HG03108 (cell line): ENCODE results near the gene FXYD1.
A peak's percentile ranks its signal among the peaks of the same experiment; 100 is the strongest.
"Not testable (repeated sequence)": the region's sequence is repeated elsewhere in the genome, so short reads cannot be mapped to it uniquely, and the experiment has no call there.

Source experiments
- ATAC-seq: cut with Tn5 transposase; IDR thresholded peaks from one replicate; pipeline ENCODE4 v1.9.1; 2021; ENCODE audit warnings: moderate library complexity; ENCODE audit not compliant: unreplicated experiment

Gene FXYD1

DNA sequence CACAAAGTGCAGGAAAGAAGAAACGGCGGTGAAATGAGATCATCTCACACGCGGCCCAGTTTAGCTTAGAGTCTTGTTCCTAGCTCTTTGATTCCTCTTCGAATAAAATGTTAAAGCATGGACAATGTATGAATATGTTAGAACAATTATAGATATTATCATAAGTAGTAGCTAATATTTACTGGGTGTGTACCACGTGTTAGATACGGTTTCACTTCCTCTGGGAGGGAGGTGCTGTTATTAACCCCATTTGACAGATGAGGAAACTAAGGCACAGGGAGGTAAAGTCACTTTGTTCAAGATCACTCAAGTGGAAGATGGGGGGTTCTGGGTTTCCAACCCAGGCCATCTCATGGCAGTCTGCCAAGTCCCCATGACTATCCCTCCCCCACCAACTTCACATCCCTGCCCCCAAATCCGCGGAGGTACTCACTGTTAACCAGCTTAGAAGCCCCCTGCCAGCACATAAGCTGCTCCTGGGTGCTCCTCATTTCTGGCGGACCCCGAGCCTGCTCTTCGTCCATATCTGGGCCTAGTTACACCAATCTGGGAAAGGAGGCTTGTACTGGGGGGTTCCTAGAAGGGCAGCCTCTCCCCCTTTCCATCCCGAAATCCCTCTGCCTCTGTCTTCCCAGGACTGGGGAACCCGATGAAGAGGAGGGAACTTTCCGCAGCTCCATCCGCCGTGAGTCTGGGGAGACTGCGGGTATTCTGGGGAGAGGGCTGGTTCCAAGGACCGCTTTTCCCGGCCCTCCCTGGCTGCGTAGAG lies 3.4 kb downstream of the FXYD1 start:
- ATAC-seq, result no peak

DNA sequence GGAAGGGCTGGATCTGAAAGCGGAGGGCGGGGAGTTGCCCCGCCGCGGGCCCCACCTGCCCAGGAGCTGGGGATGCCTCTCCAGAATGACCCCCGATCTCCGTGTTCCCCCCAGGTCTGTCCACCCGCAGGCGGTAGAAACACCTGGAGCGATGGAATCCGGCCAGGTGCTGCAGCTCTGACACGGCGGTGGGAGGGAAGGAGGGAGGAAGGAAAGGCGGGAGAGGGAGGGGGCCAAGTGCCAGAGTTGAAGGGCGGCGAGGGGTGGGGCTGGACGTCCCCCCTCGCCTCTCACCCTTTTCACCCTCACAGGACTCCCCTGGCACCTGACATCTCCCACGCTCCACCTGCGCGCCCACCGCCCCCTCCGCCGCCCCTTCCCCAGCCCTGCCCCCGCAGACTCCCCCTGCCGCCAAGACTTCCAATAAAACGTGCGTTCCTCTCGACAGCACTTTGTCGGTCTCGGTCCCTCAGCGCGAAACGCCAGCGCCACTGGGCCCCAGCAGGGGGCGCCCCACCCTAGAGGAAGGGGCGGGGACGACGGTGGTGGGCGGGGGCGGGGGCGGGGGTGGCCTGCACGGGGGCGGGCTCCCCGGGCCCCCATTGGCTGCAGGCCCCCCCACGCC lies 4.1 kb downstream of the FXYD1 start:
- ATAC-seq, result no peak

DNA sequence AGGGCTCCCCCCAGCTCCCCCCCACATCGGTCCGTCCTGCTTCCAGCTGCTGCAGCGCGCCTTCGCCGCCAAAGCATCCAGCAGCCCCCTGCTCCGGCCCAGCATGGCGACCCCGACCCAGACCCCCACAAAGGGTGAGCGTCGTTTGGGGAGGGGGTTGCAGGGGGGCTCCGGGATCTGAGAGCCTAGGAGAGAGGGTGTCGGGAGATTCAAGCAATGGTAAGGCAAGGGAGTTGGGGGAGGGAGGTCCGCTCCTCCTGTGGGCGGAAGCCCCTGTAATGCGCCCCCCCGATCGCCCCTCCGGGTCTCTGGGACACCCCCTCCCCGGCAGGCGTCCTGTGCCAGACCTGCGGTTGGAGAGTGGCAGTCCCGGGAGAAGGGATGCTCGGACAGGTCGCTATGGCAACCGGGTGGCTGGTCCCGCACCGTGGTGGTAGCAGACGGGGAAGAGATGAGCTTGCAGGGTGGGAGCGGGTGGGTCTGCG lies 4.6 kb downstream of the FXYD1 start, which contains the start of gene FXYD7:
TSS of gene FXYD7 (plus strand) at position 25 of the 485 bp plus-strand sequence. CDS start at position 104, 79 bp downstream.
- no peak for ATAC-seq

DNA sequence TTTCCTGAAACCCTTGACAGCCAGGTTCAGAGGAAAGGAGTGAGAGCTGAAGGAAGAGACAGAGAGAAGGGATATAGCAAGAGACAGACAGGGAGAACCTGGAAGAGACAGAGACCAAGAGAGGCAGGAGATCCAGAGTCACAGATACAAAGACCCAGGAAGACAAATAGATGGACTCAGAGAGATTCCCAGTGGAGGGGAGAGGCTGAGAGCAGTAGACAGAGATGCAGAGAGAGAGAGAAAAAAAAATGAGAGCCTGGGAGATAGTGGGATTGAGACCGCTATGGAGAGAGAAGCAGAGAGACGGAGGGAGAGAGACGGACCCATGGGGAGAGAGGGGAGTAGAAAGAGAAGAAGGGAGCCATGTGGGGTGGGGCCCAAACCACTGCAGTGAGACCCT lies 5.2 kb downstream of the FXYD1 start:
- ATAC-seq, result no peak

DNA sequence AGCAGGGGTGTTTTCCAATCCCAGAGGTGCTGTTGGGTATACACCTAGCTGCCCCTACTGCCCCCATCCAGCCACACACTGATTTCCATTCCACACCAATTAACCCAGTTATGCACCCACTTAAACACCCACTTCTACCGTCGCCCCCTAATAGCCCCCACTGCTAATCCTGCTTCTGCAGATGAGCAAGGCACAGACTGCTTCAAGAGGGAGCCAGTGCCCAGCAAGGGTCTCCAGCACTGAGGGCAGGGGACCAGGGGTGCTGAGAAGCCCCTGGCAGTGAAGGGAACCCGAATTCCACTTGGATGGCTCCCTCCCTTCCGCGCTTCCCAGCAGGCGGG lies 5.6 kb downstream of the FXYD1 start:
- no peak for ATAC-seq

DNA sequence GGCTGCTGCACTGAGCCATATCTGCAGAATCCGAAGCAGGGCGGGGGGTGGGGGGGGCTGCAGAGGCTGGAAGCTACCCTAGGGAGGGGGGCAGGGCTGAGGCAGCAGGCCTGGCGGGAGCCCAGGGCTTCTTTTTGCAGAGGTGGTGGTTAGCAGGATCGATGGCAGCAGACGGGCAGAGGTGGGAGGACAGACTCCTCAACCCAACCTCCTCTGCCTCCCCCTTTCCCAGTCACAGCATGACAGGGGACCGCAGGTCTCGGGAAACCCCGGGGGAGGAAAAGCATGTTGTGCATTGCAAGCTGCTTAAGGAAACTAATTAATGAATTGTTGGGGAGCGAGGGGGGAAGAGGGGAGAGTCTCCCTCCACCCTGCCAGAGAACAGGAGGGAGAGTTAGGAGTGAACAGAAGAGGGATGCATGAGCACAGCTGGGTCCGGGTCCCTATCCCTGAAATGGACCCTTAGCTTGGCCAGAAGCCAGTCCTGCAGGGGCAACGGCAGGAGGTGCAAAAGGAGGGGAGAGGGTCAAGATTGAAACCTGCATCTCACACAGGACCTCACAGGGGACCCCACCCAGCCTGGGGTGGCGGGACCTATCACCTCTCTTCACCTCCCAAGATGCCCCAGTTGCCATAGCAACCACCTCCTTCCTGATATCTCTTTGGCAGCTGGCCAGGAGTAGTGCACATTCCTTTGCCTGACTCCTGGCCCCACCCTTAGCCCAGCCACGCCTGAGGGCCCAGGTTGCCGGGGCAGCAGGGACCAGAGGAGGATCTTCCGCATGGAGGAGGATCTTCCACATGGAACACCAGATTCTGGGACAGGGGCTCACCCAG lies 6.2 kb downstream of the FXYD1 start:
- ATAC-seq, result no peak

DNA sequence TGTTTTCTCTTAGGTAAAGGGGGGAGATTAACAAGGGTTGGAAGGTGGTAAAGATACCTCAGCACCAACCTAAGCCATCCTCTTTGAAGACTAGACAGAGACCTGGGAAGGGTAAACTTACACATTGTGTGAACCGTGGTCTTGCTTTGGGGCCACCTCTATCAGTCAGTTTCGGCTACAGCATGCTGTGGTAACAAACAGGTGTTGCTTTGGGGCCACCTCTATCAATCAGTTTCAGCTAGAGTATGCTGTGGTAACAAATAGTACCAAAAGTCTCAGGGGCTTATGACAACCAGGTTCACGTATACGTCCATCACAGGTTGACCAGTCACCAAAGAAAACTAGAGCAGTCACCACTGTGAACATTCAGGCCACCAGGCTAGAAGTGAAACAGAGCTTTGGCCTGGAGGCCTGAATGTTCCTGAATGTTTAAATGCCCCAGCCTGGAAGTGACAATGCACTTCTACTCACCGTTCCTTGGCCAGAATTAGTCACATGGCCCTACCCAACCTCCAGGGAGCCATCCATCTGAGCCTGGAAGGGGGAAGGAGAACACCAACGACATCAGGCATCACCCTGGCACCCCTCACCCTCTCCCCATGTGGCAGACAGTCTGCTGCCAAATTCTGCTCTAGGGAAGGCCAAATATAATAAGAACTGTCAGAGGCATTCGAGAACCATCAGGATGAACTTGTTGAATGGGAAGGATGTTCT lies 8.3 kb downstream of the FXYD1 start:
- ATAC-seq, result no peak

DNA sequence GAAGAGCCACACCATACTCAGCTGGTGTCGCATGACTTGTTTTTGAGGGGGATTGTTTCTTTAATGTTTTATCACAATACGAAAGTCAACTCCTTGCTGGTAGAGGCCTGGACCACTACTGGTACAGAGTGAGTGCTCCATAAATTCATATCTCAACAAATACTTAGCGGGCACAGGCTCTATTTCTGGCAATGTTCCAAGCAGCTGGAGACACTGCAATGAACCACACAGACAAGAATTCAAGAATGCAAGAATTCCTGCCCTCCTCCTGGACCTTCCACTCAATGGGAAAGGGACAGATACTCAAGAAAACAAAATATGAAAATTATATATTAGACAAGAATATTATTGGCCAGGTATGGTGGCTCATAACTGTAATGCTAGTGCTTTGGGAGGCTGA lies 10.8 kb downstream of the FXYD1 start:
- no peak for ATAC-seq

DNA sequence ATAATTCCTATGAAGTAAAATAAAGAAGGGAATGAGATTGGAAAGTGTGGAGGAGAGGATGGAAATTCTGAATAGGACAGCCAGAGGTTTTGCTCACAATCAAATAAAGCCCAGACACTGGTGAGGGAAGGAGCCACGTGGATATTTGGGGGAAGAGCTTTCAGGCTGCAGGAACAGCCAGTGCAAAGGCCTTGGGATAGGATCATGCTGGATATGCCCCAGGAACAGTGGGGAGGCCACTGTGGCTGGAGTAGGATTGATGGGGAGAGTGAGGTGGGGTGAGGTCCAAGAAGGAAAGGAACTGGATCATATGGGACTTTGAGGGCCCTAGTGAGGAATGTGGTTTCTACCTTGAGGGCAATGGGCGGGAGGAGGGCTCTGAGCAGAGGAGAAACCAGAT lies 11.8 kb downstream of the FXYD1 start:
- ATAC-seq, result no peak

DNA sequence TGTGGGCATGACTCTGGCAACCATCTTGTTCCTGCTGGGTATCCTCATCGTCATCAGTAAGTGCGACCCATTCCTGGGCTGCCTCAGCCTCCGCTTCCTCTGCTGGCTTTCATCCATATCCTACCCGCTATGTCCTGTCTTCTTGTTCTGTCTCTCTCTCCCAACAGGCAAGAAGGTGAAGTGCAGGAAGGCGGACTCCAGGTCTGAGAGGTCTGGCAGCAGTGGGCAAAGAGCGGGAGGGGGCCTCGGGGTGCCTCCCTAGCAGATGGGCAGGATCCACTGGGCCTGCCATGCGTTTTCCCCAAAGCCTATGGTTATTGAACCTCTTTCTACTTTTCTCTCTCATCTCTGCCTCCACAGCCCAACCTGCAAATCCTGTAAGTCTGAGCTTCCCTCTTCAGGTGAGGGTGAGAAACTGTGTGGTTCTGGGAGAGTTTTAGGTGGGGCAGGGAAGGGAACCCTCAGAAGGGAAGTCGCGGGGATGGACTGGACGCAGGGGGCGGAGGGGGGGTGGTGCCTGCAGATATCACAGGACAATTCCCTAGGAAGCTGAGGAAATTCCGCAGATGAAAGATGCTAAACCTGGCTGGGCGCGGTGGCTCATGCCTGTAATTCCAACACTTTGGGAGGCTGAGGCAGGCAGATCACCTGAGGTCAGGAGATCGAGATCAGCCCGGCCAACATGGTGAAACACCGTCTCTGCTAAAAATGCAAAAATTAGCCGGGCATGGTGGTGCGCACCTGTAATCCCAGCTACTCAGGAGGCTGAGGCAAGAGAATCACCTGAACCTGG lies 12.8 kb downstream of the FXYD1 start:
- no peak for ATAC-seq

DNA sequence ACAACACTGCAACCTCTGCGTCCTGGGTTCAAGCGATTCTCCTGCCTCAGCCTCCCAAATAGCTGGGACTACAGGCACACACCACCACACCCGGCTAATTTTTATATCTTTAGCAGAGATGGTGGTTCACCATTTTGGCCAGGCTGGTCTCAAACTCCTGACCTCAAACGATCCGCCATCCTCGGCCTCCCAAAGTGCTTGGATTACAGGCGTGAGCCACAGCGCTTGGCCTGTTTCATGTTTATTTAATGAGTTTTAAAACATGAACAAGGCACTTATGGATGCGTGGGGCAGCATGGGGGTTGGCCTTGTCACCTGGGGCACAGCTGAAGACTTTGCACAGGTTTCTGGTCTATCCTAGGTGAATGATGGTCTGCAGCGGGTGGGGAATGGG lies 14.5 kb downstream of the FXYD1 start:
- not testable (repeated sequence) for ATAC-seq

DNA sequence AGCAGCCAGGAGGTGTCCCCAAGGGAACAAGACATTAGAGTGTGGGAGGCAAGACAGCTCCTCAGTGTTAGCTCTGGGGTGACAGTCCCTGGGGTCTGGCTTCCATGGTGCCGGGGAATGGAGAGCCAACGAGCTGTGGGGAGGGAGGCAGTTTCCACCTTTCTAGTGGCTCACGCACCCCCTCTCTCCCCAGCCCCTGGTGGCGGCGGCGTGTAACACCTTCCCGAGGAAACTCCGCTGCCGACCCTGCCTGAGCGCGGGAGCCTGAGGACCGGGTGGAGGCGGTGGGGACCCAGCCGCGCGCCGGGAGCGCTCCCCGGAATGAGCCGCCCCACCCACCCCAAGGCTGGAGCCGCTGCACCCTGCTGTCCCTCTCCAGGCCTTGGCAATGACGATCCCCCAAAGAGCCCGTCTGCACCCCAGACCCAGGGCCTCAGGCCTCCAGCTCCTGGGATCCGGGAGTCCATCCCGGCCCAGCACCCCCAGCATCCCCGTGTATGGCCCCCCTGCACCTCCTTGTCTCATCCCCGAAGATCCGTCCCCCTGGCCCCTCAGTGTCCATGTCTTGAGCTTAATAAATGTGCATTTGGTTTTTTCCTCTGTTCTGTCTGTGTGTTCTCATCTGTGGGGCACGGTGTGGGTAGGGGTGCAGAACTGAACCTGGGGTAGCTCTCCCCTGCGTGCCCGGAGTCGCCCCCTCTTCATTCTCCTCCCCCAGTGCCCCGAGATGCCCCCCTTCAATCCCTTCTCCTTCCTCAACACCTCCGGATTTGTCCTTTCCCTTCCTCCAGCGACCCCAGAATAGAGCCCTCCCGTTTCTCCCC lies 15.3 kb downstream of the FXYD1 start:
- ATAC-seq, result no peak

DNA sequence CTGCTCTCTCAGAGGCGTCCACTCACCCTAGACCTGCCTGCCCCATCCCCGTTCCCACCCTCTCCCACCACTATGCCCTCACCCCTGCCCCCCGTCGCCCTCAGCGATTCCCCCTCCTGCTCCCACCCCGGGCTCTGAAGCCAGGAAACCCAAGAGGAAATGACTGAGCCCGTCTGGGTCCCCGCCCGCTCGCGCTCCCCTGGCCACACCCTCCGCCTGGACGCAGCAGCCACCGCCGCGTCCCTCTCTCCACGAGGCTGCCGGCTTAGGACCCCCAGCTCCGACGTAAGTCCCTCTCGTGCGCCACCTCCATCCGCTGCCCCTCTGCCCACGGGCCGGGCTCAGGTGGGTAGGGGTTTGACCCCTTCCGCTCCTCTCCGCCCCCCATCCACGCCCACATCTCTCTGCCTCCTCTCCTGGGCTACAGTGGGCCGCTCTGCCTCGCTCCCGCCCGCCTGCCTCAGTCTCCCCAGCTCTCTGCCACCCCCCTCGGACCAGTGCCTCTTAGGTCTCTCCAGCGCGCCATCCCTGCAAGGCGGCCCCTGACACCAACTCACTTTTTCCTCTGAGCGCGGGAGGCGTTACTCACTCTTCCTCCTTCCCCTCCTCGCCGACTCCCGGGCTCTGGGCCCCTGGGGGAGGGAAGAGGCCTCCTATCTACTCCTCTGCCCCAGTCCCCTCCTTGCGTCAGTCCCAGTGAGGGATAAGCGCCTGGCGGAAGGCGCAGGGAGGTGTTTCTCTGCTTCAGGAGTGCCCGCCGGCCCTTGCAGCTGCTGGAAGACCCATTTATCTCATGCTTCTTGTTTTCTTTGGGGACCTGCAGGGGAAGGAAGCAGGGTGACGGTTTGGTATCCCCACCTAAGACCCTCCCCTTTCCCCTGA lies 16.1 kb downstream of the FXYD1 start, which contains the start of gene FXYD5:
TSS of gene FXYD5 (plus strand) at position 211 of the 882 bp plus-strand sequence. CDS start 816 bp downstream, outside the sequence.
- ATAC-seq, result peak; percentile 41

DNA sequence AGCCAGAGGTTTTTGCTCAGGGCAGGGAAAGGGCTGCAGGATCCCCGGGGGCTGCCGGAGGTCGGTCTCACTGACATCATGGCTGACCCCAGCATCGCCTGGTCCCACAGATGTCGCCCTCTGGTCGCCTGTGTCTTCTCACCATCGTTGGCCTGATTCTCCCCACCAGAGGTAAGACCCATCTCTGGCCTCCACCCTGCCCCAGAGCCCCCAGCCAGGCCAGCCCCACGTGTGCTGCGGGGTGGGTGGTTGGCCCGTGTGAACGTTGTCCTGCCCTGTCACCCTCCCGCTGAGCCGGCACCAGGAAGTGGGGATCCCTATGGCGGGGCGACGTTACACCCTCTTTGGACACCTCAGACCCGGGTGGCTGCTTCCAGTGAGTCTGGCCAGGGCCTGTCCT lies 16.8 kb downstream of the FXYD1 start:
- peak; percentile 18 for ATAC-seq

DNA sequence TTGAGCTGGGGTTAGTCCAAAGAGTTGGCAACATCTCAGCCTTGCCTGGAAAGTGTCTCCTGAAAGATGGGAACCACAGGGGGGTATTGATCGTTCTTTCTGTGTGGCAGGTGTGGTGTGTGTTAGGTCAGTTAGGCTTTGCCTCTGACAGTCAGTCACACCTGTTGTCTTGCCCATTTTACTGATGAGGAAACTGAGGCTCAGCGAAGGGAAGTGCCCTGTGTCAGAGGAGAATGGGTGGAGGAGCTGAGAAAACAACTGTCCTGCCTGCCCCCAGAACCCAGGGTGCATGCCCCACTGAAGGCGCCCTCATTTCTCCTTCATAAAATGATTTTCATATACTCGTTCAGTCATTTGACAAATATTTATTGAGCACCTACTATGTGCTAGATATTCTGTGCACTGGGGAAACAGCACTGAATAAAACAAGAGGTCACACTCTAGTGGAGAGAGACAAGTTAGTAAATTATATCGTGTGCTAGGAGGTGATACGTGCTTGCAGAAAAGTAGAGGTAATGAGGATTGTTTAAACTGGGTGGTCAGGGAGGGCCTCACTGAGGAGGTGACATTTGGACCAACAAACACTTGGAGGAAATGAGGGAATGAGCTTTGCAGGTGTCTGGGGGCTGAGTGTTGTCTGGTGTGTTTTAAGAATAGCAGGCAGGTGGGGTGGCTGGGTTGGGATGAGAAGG lies 17.5 kb downstream of the FXYD1 start:
- ATAC-seq, result no peak

DNA sequence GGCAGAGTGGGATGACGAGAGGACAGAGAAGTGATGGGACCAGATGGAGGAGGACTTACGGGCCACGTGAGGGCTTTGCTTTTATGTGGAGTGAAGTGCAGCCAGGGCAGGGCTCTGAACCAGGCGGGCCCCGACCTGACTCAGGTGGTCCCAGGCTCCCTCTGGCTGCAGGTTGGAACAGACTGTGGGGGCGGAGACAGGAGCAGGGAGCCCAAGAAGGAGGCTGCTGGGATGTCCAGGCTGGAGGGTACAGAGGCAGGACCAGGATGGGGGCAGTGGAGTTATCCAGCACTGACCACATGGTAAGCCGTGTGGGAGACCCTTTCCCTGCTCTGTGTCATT lies 18.0 kb downstream of the FXYD1 start:
- no peak for ATAC-seq

DNA sequence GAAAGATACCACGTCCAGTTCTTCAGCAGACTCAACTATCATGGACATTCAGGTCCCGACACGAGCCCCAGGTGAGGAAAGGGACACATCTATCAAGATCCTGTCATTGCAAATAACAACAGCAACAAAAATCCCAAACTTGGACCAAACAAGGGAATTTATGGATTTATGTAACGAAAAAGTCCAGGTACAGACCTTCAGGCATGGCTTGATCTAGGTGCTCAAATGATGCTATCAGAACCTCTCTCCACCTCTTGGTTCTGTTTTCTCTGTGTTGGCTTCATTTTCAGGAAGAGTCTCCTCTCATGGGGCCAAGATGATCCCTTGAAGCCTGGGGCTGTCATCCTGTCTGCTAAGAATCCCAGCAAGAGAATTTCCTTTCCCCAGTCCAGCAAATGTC lies 18.8 kb downstream of the FXYD1 start:
- no peak for ATAC-seq

DNA sequence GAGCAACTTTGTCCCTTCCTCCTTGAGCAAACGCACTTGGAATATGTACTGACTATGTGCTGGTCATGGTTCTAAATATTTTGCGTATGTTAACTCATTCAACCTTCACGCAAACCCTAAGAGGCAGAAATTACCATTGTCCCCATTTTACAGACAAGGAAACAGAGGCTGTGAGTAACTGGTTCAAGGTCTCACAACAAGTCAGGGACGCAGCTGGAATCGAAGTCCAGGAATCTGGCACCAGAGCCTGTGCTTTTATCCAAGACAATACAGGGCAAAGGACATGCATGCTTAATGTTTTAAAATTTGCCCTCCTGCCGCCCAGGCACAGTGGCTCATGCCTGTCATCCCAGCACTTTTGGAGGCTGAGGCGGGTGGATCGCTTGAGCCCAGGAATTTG lies 21.0 kb downstream of the FXYD1 start:
- no peak for ATAC-seq
